ENCODE measurements around the gene SLC7A11.

The SLC7A11 gene

DNA sequence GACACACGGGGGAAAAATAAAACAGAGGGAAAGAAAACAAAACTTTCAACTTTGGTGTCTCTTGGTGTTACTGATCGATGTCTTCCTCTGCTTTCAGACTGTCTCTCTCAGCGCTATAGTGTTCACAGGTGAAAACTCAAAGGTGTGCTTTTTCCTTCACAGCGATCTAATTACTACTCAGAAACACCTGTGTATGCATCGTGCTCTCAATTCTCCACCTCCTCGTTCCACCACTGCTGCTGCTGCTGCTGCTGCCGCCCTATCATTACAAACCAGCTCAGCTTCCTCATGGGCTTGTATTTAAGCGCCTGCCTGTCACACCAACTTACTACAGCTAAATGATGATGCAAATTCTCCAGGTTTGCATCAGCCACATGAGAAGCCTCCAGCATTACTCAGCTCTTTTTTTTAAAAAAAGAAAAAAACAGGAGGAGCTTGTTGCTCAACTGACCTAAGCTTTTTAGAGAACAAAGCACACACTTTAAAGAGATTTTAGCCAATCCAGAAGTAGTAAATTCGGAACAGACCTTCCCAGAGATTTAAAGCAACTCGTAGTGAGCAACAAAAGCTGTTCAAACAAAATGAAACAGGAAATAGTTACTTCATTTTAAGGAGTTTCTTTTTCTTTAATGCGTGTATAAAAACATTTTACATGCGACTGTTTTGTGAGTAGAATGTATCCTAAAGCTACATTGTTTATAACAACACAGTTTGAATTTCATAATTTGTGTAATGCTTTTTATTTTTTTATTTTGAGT lies at the start of gene SLC7A11:
Gene SLC7A11, minus strand, starts transcription at position 274 of the 758 bp plus-strand sequence. CDS start 280 bp downstream, outside the sequence.
- in situ Hi-C loops (cut with MboI; ENCODE audit: low sequenced_read_pairs, unreplicated experiment): no loop called here
- TF ChIP-seq, protein P1, sequence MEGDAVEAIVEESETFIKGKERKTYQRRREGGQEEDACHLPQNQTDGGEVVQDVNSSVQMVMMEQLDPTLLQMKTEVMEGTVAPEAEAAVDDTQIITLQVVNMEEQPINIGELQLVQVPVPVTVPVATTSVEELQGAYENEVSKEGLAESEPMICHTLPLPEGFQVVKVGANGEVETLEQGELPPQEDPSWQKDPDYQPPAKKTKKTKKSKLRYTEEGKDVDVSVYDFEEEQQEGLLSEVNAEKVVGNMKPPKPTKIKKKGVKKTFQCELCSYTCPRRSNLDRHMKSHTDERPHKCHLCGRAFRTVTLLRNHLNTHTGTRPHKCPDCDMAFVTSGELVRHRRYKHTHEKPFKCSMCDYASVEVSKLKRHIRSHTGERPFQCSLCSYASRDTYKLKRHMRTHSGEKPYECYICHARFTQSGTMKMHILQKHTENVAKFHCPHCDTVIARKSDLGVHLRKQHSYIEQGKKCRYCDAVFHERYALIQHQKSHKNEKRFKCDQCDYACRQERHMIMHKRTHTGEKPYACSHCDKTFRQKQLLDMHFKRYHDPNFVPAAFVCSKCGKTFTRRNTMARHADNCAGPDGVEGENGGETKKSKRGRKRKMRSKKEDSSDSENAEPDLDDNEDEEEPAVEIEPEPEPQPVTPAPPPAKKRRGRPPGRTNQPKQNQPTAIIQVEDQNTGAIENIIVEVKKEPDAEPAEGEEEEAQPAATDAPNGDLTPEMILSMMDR (IDR thresholded peaks at IDR 0.05; ENCODE audit: borderline replicate concordance, control extremely low read depth, extremely low read depth, insufficient read depth, missing control alignments): no peak
- DNase-seq (ENCODE audit: low spot score): peak; percentile 52

DNA sequence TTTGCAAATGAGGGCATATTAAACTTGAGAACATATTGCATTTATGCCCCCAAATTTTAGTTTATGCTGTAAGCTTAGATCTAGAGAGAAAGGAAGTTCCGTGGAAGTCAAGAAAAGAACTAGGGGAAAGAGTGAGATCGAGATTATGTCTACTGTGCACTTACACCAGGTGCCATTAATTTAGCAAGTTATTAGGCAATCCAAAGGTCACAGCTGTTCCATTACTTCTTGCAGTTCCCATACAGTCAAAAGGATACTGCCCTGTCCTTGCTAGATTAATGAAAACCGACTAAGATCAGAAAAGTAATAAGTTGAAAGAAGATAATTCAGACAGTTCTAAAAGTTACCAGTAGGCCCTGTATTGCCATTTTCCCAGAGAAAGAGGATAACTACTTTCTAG lies 49.3 kb upstream of the SLC7A11 start:
- TF ChIP-seq, protein P1 (IDR thresholded peaks at IDR 0.05; ENCODE audit: borderline replicate concordance, control extremely low read depth, extremely low read depth, insufficient read depth, missing control alignments): no peak
- DNase-seq (ENCODE audit: low spot score): no peak
- in situ Hi-C loops (cut with MboI; ENCODE audit: low sequenced_read_pairs, unreplicated experiment): no loop called here

DNA sequence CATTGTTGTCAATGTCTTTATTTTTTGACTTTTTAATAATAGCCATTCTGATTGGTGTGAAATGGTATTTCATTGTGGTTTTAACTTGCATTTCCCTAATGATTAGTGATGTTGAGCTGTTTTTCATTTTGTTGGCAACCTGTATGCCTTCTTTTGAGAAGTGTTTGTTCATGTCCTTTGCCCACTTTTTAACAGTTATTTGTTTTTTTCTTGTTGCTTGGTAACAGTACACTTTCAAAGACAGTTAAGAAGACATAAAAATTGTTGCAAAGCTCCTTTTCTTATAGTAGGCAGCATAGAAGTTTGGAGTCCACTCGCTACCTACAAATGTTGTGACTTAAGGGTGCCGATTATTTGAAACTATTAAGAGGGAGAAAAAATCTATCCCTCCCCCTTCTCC lies 48.7 kb upstream of the SLC7A11 start:
- no peak for DNase-seq (ENCODE audit: low spot score)
- in situ Hi-C loops (cut with MboI; ENCODE audit: low sequenced_read_pairs, unreplicated experiment): no loop called here
- TF ChIP-seq, protein P1 (IDR thresholded peaks at IDR 0.05; ENCODE audit: borderline replicate concordance, control extremely low read depth, extremely low read depth, insufficient read depth, missing control alignments): no peak

DNA sequence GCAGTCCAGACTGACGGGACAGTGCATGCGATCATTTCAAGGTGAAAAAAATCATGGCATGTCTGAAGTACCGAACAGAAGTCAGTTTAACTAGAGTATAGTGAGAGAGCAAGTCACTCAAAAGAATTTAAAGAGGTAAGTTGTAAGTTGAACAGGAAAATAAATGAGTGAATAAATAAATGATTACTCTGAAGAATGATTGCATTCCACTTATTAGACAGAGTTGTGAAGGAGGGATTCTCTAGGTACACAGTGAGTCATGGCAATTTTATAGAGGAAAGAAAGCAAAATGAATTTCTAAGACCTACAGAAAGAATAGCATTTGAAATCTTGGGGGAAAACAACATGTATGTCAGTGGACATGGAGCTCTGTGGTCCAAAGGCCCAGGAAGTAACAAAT lies 37.1 kb upstream of the SLC7A11 start:
- in situ Hi-C loops (cut with MboI; ENCODE audit: low sequenced_read_pairs, unreplicated experiment): no loop called here
- DNase-seq (ENCODE audit: low spot score): no peak

DNA sequence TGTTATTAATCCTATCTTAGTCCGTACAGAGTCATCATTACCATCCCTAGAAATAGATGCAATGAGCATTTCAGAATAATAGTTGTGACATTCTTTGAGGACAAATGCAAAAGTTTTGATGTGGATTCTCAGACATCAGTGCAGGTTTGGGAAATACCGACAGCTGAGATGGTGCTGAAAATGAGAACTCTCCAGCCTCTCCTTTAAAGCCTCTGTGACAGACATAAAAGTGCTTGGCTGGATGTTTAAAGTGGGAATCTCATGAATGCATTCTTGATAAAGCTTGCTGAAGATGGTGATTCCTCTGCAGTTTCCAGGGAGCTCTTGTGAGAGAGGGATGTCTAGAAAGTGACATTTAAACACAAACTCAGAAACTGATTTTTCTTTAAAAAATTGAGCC lies 35.0 kb upstream of the SLC7A11 start:
- in situ Hi-C loops (cut with MboI; ENCODE audit: low sequenced_read_pairs, unreplicated experiment): no loop called here
- TF ChIP-seq, protein P1 (IDR thresholded peaks at IDR 0.05; ENCODE audit: borderline replicate concordance, control extremely low read depth, extremely low read depth, insufficient read depth, missing control alignments): no peak
- no peak for DNase-seq (ENCODE audit: low spot score)

More for the DNA sequence above, 37.1 kb upstream of the SLC7A11 start:
- TF ChIP-seq, protein P1 (IDR thresholded peaks at IDR 0.05; ENCODE audit: borderline replicate concordance, control extremely low read depth, extremely low read depth, insufficient read depth, missing control alignments): no peak

DNA sequence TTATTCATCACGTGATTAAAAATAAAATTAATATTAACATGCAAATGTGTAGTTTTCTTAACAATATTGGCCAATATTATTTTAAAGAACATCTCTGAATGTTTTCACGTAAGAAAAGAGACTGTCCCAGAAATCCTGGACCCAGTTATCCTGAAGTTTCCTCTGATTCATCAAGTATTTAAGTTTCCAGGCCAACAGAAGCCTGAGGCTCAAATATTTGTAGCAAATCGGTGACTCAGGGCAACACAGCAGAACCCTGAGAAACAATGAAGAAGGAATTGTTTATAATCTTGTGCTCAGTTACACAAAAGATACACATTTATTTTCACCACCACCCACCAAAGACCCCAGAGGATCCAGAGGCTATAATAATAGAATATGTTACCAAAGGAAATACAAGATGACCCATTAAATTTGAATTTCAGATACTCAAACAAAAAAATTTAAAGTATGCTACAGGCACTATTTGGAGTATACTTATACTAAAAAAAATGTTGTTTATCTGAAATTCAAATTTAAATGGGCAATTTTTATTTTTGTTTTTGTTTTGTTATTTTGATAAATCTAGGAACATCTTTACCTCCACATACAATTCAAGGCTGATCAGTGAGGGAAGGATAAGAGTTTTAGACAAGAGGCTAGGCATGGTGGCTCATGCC lies 33.9 kb upstream of the SLC7A11 start:
- no peak for DNase-seq (ENCODE audit: low spot score)
- TF ChIP-seq, protein P1 (IDR thresholded peaks at IDR 0.05; ENCODE audit: borderline replicate concordance, control extremely low read depth, extremely low read depth, insufficient read depth, missing control alignments): no peak
- in situ Hi-C loops (cut with MboI; ENCODE audit: low sequenced_read_pairs, unreplicated experiment): no loop called here
